AG10803 (cell line): Measurements from ENCODE around the gene RABL2A.
"Not testable (repeated sequence)": the region's sequence is repeated elsewhere in the genome, so short reads cannot be mapped to it uniquely, and the experiment has no call there.

ENCODE experiments used
- DNase-seq: peaks from one replicate; pipeline ENCODE4 v3.0.0; 2010; ENCODE audit warnings: low read depth
- H3K4me3 ChIP-seq: 2 replicates; pipeline ENCODE4 v1.5.1; 2011; ENCODE audit warnings: mild to moderate bottlenecking, low read length, control low read depth
- TF ChIP-seq, protein P1 (sequence below): conservative IDR thresholded peaks from 2 replicates; pipeline ENCODE4 v1.5.1; 2011; ENCODE audit warnings: mild to moderate bottlenecking, low read length, control low read depth, inconsistent platforms

Gene RABL2A

DNA sequence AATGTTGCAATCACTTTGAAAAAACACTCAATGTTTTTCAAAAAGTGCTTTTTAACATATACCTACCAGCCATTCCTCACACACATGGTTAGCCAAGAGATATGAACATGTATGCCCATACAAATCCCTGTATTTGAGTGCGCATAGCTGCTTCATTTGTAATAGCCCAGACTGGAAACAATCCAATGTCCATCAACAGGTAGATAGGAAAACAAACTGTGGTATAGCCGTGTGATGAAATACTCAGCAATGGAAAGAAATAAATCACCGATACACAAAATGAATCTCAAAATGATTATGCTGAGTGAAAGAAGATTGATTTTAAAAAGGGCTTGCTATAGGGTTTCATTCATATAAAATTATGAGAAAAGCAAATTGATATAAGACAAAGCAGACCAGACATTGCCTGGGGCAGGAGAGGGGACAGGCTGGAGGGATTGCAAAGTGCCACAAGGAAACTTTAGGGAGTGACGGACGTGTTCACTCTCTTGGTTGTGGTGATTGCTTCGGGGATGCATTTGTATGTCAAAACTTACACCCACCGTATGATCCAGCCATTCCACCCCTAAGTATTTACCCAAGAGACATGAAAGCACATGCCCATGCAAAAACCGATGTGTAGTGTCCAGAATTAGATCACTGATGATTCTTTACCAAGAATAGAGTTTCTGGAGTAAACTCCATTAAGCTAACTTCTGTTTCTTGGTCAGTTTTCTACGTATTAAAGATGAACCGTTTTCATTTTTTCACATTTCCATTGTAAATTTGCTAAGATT lies 36.4 kb downstream of the RABL2A start:
- not testable (repeated sequence) for DNase-seq, H3K4me3 ChIP-seq

DNA sequence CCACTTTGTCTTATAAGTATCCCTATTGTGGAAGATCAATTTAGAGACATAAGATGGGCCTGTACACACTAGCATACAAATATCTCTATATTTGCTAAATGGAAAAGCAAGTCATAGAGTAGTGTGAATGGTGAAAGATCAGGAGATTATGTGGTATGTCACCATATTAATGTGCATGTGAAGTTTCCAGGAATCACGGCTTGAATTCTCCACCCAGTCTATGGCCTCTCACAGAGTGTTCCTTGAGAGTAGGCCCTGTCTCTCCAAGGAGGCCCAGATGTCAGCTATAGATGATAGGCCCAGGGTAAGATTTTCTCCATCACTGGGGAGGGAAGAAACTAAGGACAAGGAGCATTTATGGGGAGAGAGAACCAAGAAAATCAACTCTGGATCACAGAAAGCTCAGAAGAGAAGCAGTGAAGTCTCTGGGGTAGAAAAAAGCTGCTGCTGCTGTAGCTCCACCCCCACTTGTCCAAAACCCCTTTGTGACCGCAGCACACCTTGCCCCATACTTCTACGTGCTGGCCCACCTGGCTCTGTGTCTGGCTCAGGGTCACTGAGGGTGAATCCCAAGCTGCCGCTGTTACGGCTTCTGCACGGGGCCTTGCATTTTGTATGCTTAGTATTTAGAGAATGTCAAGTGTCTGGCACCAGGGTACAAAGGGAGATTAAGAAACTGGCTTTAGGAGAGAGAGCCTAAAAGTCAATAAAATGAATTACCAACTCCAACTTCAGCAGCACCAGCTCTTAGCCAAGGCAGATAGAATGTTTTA lies 37.9 kb downstream of the RABL2A start:
- not testable (repeated sequence) for DNase-seq, H3K4me3 ChIP-seq

- DNase-seq, result not testable (repeated sequence)
Observed at GRCh38 chr2:113669013-113669412, 41.9 kb downstream of the RABL2A start.

DNA sequence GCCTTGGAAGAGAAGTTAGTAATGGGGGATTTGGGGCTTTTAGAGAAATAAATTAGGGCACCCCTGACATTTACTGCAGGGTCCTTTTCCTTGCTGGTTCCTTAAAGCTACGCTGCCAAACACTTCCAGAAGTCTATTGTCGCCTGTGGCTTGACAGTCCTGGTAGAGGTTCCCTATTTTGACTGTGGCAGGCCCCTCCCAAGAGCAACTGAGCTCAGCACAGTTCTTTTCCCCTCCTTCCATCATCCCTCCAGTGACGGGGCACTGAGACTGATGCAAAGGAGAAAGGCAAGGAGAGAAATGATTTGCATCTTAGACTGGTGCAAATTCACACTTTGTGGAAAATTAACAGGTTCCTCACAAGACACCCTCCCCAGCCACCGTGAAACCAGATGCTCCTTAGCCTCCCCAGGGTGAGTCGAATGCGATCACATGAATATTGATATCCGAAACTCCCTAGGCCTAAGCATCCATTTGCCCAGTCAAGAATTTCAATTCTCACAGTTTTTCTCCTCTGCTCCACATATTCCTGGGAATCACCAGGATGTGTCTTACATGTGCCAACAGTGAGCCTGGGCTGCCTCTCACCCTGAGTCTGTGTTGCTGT lies 45.4 kb downstream of the RABL2A start:
- TF ChIP-seq, protein P1, sequence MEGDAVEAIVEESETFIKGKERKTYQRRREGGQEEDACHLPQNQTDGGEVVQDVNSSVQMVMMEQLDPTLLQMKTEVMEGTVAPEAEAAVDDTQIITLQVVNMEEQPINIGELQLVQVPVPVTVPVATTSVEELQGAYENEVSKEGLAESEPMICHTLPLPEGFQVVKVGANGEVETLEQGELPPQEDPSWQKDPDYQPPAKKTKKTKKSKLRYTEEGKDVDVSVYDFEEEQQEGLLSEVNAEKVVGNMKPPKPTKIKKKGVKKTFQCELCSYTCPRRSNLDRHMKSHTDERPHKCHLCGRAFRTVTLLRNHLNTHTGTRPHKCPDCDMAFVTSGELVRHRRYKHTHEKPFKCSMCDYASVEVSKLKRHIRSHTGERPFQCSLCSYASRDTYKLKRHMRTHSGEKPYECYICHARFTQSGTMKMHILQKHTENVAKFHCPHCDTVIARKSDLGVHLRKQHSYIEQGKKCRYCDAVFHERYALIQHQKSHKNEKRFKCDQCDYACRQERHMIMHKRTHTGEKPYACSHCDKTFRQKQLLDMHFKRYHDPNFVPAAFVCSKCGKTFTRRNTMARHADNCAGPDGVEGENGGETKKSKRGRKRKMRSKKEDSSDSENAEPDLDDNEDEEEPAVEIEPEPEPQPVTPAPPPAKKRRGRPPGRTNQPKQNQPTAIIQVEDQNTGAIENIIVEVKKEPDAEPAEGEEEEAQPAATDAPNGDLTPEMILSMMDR, result no peak
- no peak for DNase-seq
- H3K4me3 ChIP-seq, result no peak overlapping the region

More at GRCh38 chr2:113669013-113669412, 41.9 kb downstream of the RABL2A start:
- H3K4me3 ChIP-seq, result not testable (repeated sequence)

DNA sequence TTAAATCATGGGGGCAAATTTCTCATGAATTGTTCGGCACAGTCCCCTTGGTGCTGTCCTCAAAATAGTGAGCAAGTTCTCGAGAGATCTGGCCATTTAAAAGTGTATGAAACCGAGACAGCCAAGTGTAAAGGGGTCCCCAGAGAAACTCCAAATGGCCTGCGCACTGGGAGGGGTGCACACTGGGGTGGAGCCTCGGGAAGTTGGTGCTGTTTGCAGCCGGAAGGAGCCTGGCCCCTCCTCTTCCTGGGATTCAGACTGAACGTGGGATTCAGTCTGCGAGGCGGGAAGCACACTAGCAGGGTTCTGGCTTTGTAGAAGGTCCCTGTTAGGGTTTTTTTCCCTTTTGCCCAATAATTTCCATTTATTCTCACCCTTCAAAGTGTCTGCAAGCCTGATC lies 48.8 kb downstream of the RABL2A start:
- DNase-seq, result no peak
- no peak overlapping the region for H3K4me3 ChIP-seq

GRCh38 chr2:113676623-113677266 lies 49.7 kb downstream of the RABL2A start:
- DNase-seq, result no peak
- H3K4me3 ChIP-seq, result no peak overlapping the region
- TF ChIP-seq, protein P1, result no peak

More for the DNA sequence above, 48.8 kb downstream of the RABL2A start:
- TF ChIP-seq, protein P1, result no peak

- no peak for DNase-seq
- TF ChIP-seq, protein P1, result no peak
- H3K4me3 ChIP-seq, result no peak overlapping the region
Observed at GRCh38 chr2:113677330-113677729, 50.3 kb downstream of the RABL2A start.

- TF ChIP-seq, protein P1, result no peak
- no peak overlapping the region for H3K4me3 ChIP-seq
- no peak for DNase-seq
Observed at GRCh38 chr2:113679457-113679856, 52.4 kb downstream of the RABL2A start.
